Lower leg skin (tissue), 3 donors: ENCODE results near the gene GHRL.

Source experiments
- POLR2A ChIP-seq, 2 donors: fragments of 450-650 bp; IDR thresholded peaks; one replicate each; pipeline ENCODE4 v1.6.1; 2016 to 2017; ENCODE audit warnings: antibody characterized with exemption in 2 of 2, mild to moderate bottlenecking in 1 of 2, moderate library complexity in 1 of 2
- TF ChIP-seq, protein P1 (sequence below), 3 donors: fragments of 450-650 bp; IDR thresholded peaks; one replicate each; pipeline ENCODE4 v1.5.1; 2016; ENCODE audit warnings: antibody characterized with exemption in 3 of 3, mild to moderate bottlenecking in 3 of 3, moderate library complexity in 2 of 3

- TF ChIP-seq, protein P1, sequence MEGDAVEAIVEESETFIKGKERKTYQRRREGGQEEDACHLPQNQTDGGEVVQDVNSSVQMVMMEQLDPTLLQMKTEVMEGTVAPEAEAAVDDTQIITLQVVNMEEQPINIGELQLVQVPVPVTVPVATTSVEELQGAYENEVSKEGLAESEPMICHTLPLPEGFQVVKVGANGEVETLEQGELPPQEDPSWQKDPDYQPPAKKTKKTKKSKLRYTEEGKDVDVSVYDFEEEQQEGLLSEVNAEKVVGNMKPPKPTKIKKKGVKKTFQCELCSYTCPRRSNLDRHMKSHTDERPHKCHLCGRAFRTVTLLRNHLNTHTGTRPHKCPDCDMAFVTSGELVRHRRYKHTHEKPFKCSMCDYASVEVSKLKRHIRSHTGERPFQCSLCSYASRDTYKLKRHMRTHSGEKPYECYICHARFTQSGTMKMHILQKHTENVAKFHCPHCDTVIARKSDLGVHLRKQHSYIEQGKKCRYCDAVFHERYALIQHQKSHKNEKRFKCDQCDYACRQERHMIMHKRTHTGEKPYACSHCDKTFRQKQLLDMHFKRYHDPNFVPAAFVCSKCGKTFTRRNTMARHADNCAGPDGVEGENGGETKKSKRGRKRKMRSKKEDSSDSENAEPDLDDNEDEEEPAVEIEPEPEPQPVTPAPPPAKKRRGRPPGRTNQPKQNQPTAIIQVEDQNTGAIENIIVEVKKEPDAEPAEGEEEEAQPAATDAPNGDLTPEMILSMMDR (IDR thresholded peaks at IDR 0.05) = no peak
- TF ChIP-seq POLR2A (IDR thresholded peaks at IDR 0.05) = no peak
These were observed 12.2 kb upstream of the GHRL start for GRCh38 chr3:10304905-10305304.
